Kidney epithelial cell (primary cell): ENCODE data around the gene MRPS34. TPM values are rescaled to one million over a fixed set of nuclear protein-coding genes. Genes with fewer than 3 reads are reported as not detected.
A peak's percentile ranks its signal among the peaks of the same experiment; 100 is the strongest.

Source experiments
- DNase-seq: peaks from one replicate; pipeline ENCODE4 v3.0.0-alpha.2; 2010; ENCODE audit warnings: low read depth
- H3K27me3 ChIP-seq: 2 replicates; pipeline ENCODE4 v1.6.0; 2011; ENCODE audit warnings: low read length; ENCODE audit not compliant: control insufficient read depth, insufficient read depth
- H3K36me3 ChIP-seq: 2 replicates; pipeline ENCODE4 v1.5.1; 2011; ENCODE audit warnings: low read length; ENCODE audit not compliant: control insufficient read depth, insufficient read depth
- H3K4me3 ChIP-seq: 2 replicates; pipeline ENCODE4 v1.5.1; 2011; ENCODE audit warnings: low read depth, mild to moderate bottlenecking, control low read depth, low read length
- CTCF ChIP-seq: IDR thresholded peaks from 2 replicates; pipeline ENCODE4 v1.5.1; 2011; ENCODE audit warnings: mild to moderate bottlenecking, moderate library complexity, low read length, control low read depth, inconsistent platforms; ENCODE audit not compliant: insufficient read depth, poor library complexity, severe bottlenecking
- total RNA-seq: library from RNA; depleted of rRNA; stranded (reverse); fragments of >200 nt; gene quantifications from 2 replicates; pipeline ENCODE4 v1.2.3, GENCODE V29; 2015

Gene MRPS34
- total RNA-seq, result 94.9 and 108 TPM in 2 replicates

- H3K36me3 ChIP-seq, result no peaks in the 10 kb centered on the region
- peak within 1 kb of the TSS; percentile 92 for H3K4me3 ChIP-seq
- no peak for DNase-seq
- TF ChIP-seq CTCF, result peak; percentile 48
- H3K27me3 ChIP-seq, result no peaks in the 10 kb centered on the region
These were observed at the start of gene MRPS34 for GRCh38 chr16:1772908-1773702. MRPS34 (minus strand) TSS chr16:1773134; CDS start chr16:1773119, 15 bp downstream.

DNA sequence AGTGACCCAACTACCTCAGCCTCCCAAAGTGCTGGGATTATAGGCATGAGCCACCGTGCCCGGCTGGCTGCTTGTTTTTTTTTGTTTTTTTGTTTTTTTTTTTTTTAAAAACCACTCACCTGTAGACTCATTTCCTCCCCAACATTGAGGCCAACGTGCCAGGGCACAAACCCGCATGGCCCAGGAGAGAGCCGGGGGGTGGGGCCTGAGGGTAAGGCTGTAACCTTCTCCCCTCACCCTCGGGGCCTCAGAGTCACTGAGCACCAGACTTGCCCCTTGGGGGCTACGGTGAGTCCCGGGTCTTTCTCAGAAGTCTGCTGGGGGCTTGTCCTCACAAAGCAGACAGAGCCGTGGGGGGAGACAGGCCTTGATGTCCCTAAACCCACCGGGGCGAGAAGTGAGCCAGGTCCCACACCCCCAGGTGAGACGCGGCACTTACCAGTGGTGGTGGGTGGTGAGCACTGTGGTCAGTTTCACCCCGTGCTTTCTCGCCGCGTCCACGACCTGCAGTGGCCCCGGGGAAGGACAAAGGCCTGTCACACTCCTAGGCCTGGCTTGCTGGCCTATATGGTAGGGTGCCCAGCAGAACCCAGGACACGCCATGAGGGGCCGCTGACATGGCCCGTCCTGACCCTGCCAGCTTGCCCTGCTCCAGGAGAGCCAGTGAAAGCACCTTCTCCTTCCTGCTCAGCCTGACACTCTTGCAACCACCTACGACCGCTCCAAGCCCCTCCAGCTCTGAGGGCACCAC is 49.1 kb upstream of the MRPS34 start:
- no peak for DNase-seq
- Histone ChIP-seq H3K36me3 (no peaks in the 10 kb centered on the region), H3K4me3 (no peak overlapping the region), H3K27me3 (no peaks in the 10 kb centered on the region)
- TF ChIP-seq CTCF, result no peak

- no peak overlapping the region for H3K4me3 ChIP-seq
- DNase-seq, result no peak
- no peaks in the 10 kb centered on the region for H3K27me3 ChIP-seq
- H3K36me3 ChIP-seq, result peaks cover 1% of the 10 kb centered on the region
- TF ChIP-seq CTCF, result no peak
These were observed 48.0 kb upstream of the MRPS34 start for GRCh38 chr16:1820946-1821290.

GRCh38 chr16:1820096-1820945 is 47.4 kb upstream of the MRPS34 start:
- H3K36me3 ChIP-seq, result peaks cover 1% of the 10 kb centered on the region
- no peak for DNase-seq
- H3K4me3 ChIP-seq, result no peak overlapping the region
- no peak for TF ChIP-seq CTCF
- H3K27me3 ChIP-seq, result no peaks in the 10 kb centered on the region

DNA sequence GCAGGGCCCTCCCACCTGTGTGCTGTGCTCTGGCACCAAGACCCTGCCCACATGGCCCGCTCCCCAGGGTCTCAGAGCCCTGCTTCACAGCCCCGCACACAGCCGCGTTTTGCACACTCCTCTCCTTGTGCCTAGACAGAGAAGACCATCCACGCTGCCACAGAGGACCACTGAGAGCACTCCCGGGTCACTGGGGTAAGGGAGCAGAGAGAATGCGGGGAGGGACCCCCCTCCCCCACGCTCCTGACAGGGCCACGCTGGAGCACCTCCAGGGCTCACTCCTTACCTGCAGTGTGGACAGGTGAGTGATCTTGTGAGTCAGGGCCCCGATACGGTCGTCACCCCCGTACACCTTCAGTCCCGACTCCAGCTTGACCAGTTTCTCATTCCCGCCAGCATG is 46.7 kb upstream of the MRPS34 start:
- Histone ChIP-seq H3K27me3 (no peaks in the 10 kb centered on the region), H3K36me3 (peaks cover 1% of the 10 kb centered on the region), H3K4me3 (no peak overlapping the region)
- no peak for TF ChIP-seq CTCF
- no peak for DNase-seq
